ENCODE measurements around the gene ZNF19. TPM values are rescaled to one million over a fixed set of nuclear protein-coding genes. Genes with fewer than 3 reads are reported as not detected.

The ZNF19 gene
- total RNA-seq, 1 donor from 2014 or later: 0.81 TPM

GRCh38 chr16:71423865-71424264 lies 65.3 kb downstream of the ZNF19 start:
- no peak overlapping the region for H3K4me3 ChIP-seq (ENCODE audit: low read depth, low read length)
- no peak for TF ChIP-seq CTCF (conservative IDR thresholded peaks at IDR 0.05; ENCODE audit: low read depth, low read length)
- DNase-seq (ENCODE audit: low read depth): no peak

Other genes starting within 250 kb of the ZNF19 start
- gene CMTR2, start 199.9 kb downstream of the ZNF19 start, total RNA-seq: 21.0 and 24.4 TPM in 2 replicates
- 0.12 and 5.6 TPM in 2 replicates for gene CALB2, start 130.6 kb downstream of the ZNF19 start, total RNA-seq
- gene TLE7, start 47.3 kb downstream of the ZNF19 start, total RNA-seq: not detected in 2 replicates
- 4.7 and 5.9 TPM in 2 replicates for gene ZNF23, start 27.1 kb downstream of the ZNF19 start, total RNA-seq
- gene CHST4, start 37.1 kb upstream of the ZNF19 start, total RNA-seq: 0.12 and 1.1 TPM in 2 replicates
- gene TAT, start 87.8 kb upstream of the ZNF19 start, total RNA-seq: not detected in 2 replicates
- 2.2 and 7.9 TPM in 2 replicates for gene MARVELD3, start 136.9 kb upstream of the ZNF19 start, total RNA-seq
- 8.1 and 11.0 TPM in 2 replicates for gene PHLPP2, start 235.4 kb upstream of the ZNF19 start, total RNA-seq